Glutamatergic neuron (in vitro differentiated cells): ENCODE measurements around the gene SGSH. TPM values are rescaled to one million over a fixed set of nuclear protein-coding genes. Genes with fewer than 3 reads are reported as not detected.

Experiments
- DNase-seq: peaks from one replicate; pipeline ENCODE4 v3.0.0; 2022
- H3K27ac Mint-ChIP-seq: one replicate; pipeline ENCODE4 v1.8.0; 2020; ENCODE audit warnings: mild to moderate bottlenecking, mixed read lengths, inconsistent platforms; ENCODE audit not compliant: unreplicated experiment
- H3K27me3 Mint-ChIP-seq: one replicate; pipeline ENCODE4 v1.8.0; 2020; ENCODE audit warnings: mild to moderate bottlenecking, moderate library complexity, mixed read lengths, inconsistent platforms; ENCODE audit not compliant: unreplicated experiment
- H3K36me3 Mint-ChIP-seq: one replicate; pipeline ENCODE4 v1.8.0; 2020; ENCODE audit warnings: mild to moderate bottlenecking, mixed read lengths, inconsistent platforms; ENCODE audit not compliant: unreplicated experiment
- H3K4me1 Mint-ChIP-seq: one replicate; pipeline ENCODE4 v1.8.0; 2020; ENCODE audit warnings: mild to moderate bottlenecking, low read depth, mixed read lengths, inconsistent platforms; ENCODE audit not compliant: unreplicated experiment
- H3K4me3 Mint-ChIP-seq: one replicate; pipeline ENCODE4 v1.8.0; 2020; ENCODE audit warnings: mild to moderate bottlenecking, mixed read lengths, inconsistent platforms; ENCODE audit not compliant: unreplicated experiment
- H3K9me3 Mint-ChIP-seq: one replicate; pipeline ENCODE4 v1.8.0; 2020; ENCODE audit warnings: mild to moderate bottlenecking, moderate library complexity, mixed read lengths, inconsistent platforms; ENCODE audit not compliant: unreplicated experiment
- CTCF ChIP-seq: fragments of 200-600 bp; sonication (generic); IDR thresholded peaks from one replicate; pipeline ENCODE4 v1.5.0; 2021; ENCODE audit not compliant: partially characterized antibody, unreplicated experiment
- total RNA-seq: library from RNA; stranded (reverse); fragmentation: NEBNext Ultra II Directional; extraction: Animal tissue kit (Norgen Biotek cat#: 25700); gene quantifications from one replicate; pipeline ENCODE4 v1.2.1, GENCODE V29; 2021; ENCODE audit not compliant: unreplicated experiment

The SGSH gene
- total RNA-seq, 1 donor from 2014 or later = 17.3 TPM

GRCh38 chr17:80176757-80177156 lies 43.4 kb downstream of the SGSH start:
- TF ChIP-seq CTCF = no peak
- Mint-ChIP-seq H3K36me3 (no peaks in the 10 kb centered on the region), H3K27me3 (peaks cover 4% of the 10 kb centered on the region), H3K4me1 (peaks cover 6% of the 10 kb centered on the region), H3K27ac (no peak overlapping the region), H3K4me3 (no peak overlapping the region), H3K9me3 (peaks cover 2% of the 10 kb centered on the region)
- DNase-seq = no peak

DNA sequence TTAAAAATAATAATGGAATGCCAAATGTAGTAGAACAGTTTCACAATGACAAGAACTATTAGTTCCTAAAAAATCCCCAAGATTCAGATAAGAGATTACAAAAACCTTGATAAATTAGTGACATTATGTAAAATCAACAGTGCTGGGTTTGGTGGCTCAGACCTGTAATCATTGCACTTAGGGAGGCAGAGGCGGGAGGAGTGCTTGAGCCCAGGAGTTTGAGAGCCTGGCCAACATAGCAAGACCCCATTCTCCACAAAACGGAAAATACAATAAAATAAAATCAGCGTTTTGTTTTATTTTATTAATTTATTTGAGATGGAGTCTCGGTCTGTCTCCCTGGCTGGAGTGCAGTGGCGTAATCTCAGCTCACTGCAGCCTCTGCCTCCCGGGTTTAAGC lies 46.2 kb downstream of the SGSH start:
- no peak for DNase-seq
- Mint-ChIP-seq H3K9me3 (peaks cover 2% of the 10 kb centered on the region), H3K4me1 (peaks cover 6% of the 10 kb centered on the region), H3K36me3 (peaks cover 5% of the 10 kb centered on the region), H3K27ac (no peak overlapping the region), H3K4me3 (no peak overlapping the region), H3K27me3 (peaks cover 7% of the 10 kb centered on the region)
- no peak for TF ChIP-seq CTCF

DNA sequence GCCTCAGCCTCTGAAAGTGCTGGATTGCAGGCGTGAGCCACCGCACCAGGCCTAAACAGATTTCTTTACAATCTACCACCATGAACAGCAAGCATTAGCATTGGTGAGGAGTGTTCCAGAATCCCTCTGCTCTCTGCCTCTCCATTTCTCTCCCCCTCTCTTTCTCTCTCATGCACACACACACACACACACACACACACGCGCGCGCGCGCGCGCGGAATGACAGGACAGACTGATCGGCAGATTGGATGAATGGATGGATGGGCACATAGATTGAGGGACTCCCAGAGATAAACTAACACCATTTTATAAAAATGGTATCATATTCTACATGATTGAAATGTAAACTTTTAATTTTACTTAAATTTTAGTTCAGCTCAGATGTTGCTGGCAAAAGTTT lies 47.0 kb downstream of the SGSH start:
- Mint-ChIP-seq H3K36me3 (peaks cover 7% of the 10 kb centered on the region), H3K4me3 (no peak overlapping the region), H3K27ac (no peak overlapping the region), H3K4me1 (peaks cover 5% of the 10 kb centered on the region), H3K9me3 (peaks cover 2% of the 10 kb centered on the region), H3K27me3 (peaks cover 8% of the 10 kb centered on the region)
- no peak for TF ChIP-seq CTCF
- no peak for DNase-seq

DNA sequence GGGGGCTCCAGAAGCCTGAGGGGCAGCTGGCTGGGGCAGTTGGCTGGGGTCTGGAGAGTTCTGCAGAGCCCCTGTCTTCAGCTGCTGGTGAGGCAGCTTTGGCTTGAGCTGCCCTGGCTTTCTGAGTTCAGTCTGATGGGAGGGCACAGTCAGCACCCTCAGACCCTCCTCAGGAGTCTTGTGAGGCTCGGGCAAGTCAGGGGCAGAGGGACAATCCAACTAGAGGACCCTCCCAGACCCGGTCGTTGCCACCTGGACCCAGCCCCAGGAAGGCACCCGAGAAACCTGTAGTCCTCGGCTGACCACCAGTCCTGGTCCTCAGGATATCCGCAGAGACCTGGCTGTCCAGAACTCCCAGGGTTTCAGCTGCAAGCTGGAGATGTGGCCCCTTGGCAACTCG lies 48.5 kb downstream of the SGSH start:
- H3K4me1 Mint-ChIP-seq = peaks cover 5% of the 10 kb centered on the region
- H3K9me3 Mint-ChIP-seq = peaks cover 2% of the 10 kb centered on the region

More for the DNA sequence above, 48.5 kb downstream of the SGSH start:
- no peak for DNase-seq
- H3K27ac Mint-ChIP-seq = no peak overlapping the region
- H3K4me3 Mint-ChIP-seq = no peak overlapping the region
- H3K27me3 Mint-ChIP-seq = peaks cover 8% of the 10 kb centered on the region
- H3K36me3 Mint-ChIP-seq = peaks cover 7% of the 10 kb centered on the region
- no peak for TF ChIP-seq CTCF
